ENCODE measurements around the gene ZYG11A.

Gene ZYG11A

DNA sequence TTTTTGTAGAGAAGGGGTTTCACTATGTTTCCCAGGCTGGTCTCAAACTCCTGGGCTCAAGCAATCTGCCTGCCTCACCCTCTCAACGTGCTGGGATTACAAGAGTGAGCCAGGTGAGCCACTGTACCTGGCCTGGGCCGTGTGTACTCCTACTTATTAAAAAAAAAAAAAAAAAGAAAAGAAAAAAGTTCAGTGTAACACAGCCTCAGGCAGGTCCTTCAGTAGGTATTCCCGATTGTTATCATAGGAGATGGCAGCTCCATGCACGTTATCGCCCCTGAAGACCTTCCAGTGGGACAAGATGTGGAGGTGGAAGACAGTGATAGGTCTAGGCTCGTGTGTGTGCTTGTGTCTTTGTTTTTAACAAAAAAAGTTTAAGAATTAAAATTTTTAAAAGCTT is 75.6 kb downstream of the ZYG11A start:
- DNase-seq, result no peak

DNA sequence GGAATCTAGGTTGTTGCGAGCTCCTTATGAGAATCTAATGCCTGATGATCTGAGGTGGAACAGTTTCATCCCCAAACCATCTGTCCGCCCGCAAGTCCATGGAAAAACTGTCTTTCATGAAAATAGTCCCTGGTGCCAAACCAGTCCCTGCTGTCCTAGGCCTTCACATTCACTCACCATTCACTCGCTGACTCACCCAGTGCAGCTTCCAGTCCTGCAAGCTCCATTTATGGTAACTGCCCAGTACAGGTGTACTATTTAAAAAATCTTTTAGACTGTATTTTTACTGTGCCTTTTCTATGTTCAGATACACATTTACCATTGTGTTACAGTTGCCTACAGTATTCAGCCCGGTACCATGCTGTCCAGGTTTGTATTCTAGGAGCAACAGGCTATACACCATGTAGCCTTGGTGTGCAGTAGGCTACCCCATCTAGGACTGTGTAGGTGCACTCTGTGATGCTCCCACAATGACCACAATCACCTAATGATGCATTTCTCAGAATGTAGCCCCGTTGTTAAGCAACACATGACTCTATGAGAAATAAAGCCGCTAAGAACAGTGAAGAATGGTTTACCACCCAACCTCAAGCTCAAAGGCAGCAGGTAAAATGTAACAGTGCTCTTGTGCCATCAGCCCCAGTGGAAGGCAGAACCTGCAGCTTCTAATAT is 76.6 kb downstream of the ZYG11A start:
- no peak for DNase-seq

- no peak for DNase-seq
These were observed 77.3 kb downstream of the ZYG11A start for GRCh38 chr1:52919723-52920483.

DNA sequence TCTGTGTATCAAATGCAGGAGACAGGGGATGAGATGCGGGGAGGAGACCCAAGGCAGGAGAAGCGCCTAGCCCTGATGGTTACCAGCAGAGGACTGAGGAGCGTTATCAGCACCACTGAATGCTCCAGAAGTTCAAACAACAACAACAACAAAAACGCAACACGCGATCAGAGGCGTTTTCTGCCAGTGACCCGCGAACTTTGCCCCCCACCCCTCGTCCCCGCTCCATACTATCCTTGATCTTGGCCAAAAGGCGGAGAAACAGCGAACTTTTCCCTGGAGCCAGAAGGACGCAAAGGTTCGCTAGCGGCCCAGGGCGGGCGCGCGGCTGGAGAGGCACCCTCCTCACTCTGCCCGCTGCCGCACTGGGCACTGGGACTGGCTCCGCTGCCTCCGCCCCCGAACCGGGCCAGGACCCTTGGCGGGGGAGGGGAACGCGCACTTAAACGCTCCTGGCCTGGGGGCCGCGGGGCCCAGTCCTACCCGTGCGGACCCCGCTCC is 78.3 kb downstream of the ZYG11A start:
- no peak for DNase-seq

GRCh38 chr1:52925571-52926005 is 83.0 kb downstream of the ZYG11A start:
- no peak for DNase-seq

DNA sequence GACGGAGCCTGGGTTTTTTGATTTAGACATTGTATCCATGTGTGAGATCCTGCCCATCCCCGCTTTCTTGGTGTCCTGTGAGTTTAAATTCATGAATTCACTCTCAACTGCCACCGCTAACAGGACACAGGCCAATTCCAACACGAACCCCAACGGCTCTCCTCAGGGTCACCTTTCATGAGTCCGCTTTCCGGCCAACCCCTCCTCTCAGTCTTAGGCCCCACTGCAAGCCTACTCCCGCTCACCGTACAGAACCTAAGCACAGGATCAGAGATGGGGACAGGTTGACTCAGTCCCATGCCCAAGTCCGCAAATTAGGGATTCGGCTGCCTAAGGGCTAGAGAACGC is 84.3 kb downstream of the ZYG11A start:
- DNase-seq, result no peak

GRCh38 chr1:52927212-52928014 is 84.9 kb downstream of the ZYG11A start, which contains the start of gene SCP2:
TSS of gene SCP2 (plus strand) at chr1:52927276. CDS start at chr1:52927397, 121 bp downstream.
- DNase-seq, result peak; percentile 83

GRCh38 chr1:52928015-52928404 is 85.5 kb downstream of the ZYG11A start:
- no peak for DNase-seq

DNA sequence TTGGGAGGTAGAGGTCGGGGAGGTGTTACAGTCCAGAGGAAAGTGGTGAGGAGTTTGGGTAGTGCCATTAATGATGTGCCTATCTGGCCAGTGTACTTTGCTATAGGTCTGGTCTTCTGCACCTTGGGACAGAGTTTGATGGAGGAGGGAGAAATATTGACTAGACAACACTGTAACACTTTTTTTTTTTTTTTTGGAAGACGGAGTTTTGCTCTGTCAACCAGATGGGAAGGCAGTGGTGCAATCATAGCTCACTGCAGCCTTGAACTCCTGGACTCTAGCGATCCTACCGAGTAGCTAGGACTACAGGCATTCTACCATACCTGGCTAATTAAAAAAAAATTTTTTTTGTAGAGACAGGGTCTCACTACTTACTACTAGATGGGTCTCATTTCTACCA is 86.5 kb downstream of the ZYG11A start:
- DNase-seq, result no peak

DNA sequence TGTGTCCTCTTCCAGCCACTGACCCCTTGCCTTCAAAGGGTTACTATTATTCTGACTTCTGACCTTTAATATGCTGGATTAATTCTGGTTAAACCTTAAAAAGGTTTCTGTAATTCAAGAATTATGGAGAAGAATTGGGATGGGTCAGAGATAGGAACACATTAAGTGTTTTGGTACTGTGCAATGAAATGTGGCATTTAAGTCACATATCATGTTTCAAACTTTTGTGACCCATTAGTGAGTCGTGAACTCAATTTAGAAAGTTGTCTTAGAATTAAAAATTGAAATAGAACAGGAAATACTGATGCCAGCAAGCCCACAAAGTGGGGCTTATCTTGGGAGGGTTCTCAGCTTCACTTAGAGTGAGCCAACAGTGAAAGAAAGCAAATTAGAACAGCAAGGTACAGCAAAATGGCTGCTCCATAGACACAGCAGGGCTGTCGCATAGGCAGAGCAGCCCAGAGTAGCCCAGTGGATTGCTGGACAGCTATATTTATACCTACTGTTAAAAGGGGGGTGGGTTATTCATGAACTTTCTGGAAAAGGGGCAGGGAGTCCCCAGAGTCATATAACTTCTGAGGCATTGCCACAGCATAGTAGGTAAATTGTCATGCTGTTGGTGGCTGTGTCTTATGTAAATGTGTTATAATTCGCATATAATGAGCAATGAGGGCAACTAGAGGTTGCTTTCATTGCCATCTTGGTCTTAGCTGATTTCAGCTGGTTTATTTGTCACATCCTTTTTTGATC is 95.0 kb downstream of the ZYG11A start:
- DNase-seq, result no peak

DNA sequence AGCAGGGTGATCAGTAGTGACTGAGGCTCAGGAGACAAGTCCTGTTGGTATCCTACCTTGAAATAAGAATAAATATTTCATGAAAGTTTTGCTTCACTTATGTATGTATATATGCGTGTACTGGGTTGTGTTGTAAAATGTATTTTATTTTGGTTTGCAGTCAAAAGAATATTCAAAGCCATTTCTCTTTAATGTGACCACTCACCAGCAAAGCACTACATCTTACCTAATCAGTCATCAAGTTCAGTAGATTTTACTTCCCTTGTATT is 95.6 kb downstream of the ZYG11A start:
- DNase-seq, result no peak

- no peak for DNase-seq
These were observed 101.4 kb downstream of the ZYG11A start for GRCh38 chr1:52943876-52944416.

DNA sequence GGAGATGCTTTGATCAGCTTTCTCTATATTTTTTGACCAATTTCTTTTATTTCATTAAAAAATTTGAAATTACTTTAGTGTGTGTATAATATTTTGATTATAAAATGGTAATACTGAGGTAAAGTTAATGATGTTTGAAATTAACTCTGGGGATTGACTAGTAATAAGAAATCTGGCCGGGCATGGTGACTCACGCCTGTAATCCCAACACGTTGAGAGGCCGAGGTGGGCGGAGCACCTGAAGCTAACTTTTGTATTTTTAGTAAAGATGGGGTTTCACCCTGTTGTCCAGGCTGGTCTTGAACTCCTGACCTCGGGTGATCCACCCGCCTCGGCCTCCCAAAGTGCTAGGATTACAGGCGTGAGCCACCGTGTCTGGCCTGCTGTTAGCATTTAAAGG is 102.0 kb downstream of the ZYG11A start:
- DNase-seq, result no peak
